SK-N-SH (cell line): ENCODE data around the gene COL15A1. TPM values are rescaled to one million over a fixed set of nuclear protein-coding genes. Genes with fewer than 3 reads are reported as not detected.

Experiments used
- CTCF ChIA-PET: fragments of 300-600, 350-600 bp; formaldehyde crosslinking; extraction: SDS; loops from one replicate; lab custom pipeline; 2021; lab: Yijun Ruan, JAX
- POLR2A ChIA-PET: fragments of 350-600 bp; sonication (Branson Sonifier 250); formaldehyde crosslinking; extraction: SDS; loops from one replicate; lab custom pipeline; 2020; ENCODE audit warnings: antibody characterized with exemption, inconsistent platforms; lab: Yijun Ruan, JAX
- DNase-seq: peaks from one replicate; pipeline ENCODE4 v3.0.0; 2012
- H2AFZ ChIP-seq: fragments of 200-600 bp; sonication (generic); 2 replicates; pipeline ENCODE4 v1.8.1; 2016; ENCODE audit warnings: antibody characterized with exemption, mild to moderate bottlenecking, low read depth
- H3F3A ChIP-seq: fragments of 200-600 bp; sonication (generic); replicated peaks from 2 replicates; pipeline ENCODE3; 2016; ENCODE audit warnings: antibody characterized with exemption, mild to moderate bottlenecking; ENCODE audit not compliant: insufficient read depth
- H3K27ac ChIP-seq, 2 experiments: fragments of 200-500 bp in 1 of 2; fragments of 200-600 bp in 1 of 2; sonication (Bioruptor generic) in 1 of 2; sonication (generic), shearing (Covaris generic) in 1 of 2; 2 replicates each; pipeline versions ENCODE4 v1.5.1 to v1.6.1; 2014 to 2016; ENCODE audit warnings: low read depth in 2 of 2, inconsistent platforms in 1 of 2, low read length in 1 of 2, mild to moderate bottlenecking in 1 of 2, mixed read lengths in 1 of 2
- H3K27me3 ChIP-seq: fragments of 200-600 bp; sonication (generic), shearing (Covaris generic); 2 replicates; pipeline ENCODE4 v1.6.1; 2016; ENCODE audit warnings: mixed run types; ENCODE audit not compliant: insufficient read depth
- H3K36me3 ChIP-seq, 2 experiments: fragments of 200-500 bp in 1 of 2; fragments of 200-600 bp in 1 of 2; sonication (Bioruptor generic) in 1 of 2; sonication (generic) in 1 of 2; replicated peaks in 1 of 2; 2 replicates each; pipeline versions ENCODE3 to v1.5.1; 2014 to 2016; ENCODE audit warnings: low read length in 1 of 2, mild to moderate bottlenecking in 1 of 2; ENCODE audit not compliant: insufficient read depth in 2 of 2, control insufficient read depth in 1 of 2
- H3K4me1 ChIP-seq, 2 experiments: fragments of 200-500 bp in 1 of 2; fragments of 200-600 bp in 1 of 2; sonication (Bioruptor generic) in 1 of 2; sonication (generic), shearing (Covaris generic) in 1 of 2; 2 replicates each; pipeline versions ENCODE4 v1.5.1 to v1.6.1; 2014 to 2016; ENCODE audit warnings: low read depth in 1 of 2, low read length in 1 of 2, mixed run types in 1 of 2; ENCODE audit not compliant: insufficient read depth in 2 of 2, control insufficient read depth in 1 of 2
- H3K4me2 ChIP-seq: fragments of 200-600 bp; sonication (generic), shearing (Covaris generic); 2 replicates; pipeline ENCODE4 v1.6.1; 2017; ENCODE audit warnings: mixed run types
- H3K4me3 ChIP-seq, 2 experiments: fragments of 200-500 bp in 1 of 2; fragments of 200-600 bp in 1 of 2; sonication (Bioruptor generic) in 1 of 2; sonication (generic), shearing (Covaris generic) in 1 of 2; 2 replicates each; pipeline versions ENCODE4 v1.5.1 to v1.8.1; 2014 to 2016; ENCODE audit warnings: low read depth in 2 of 2, inconsistent platforms in 1 of 2, low read length in 1 of 2, mild to moderate bottlenecking in 1 of 2, mixed read lengths in 1 of 2, moderate library complexity in 1 of 2
- H3K79me2 ChIP-seq: fragments of 200-600 bp; sonication (generic); 2 replicates; pipeline ENCODE4 v1.8.1; 2017; ENCODE audit warnings: mild to moderate bottlenecking; ENCODE audit not compliant: insufficient read depth
- H3K9ac ChIP-seq: fragments of 200-600 bp; sonication (generic); 2 replicates; pipeline ENCODE4 v1.6.1; 2017; ENCODE audit warnings: mixed run types
- H3K9me2 ChIP-seq: fragments of 200-600 bp; sonication (generic); 2 replicates; pipeline ENCODE4 v1.6.1; 2017; ENCODE audit warnings: mixed run types
- H3K9me3 ChIP-seq: fragments of 200-600 bp; sonication (generic); 2 replicates; pipeline ENCODE4 v1.6.1; 2017; ENCODE audit warnings: mixed run types, mild to moderate bottlenecking, moderate library complexity
- H4K20me1 ChIP-seq: fragments of 200-600 bp; sonication (generic); 2 replicates; pipeline ENCODE4 v1.6.1; 2017; ENCODE audit warnings: mild to moderate bottlenecking, mixed run types; ENCODE audit not compliant: insufficient read depth
- EP300 ChIP-seq, 2 experiments: IDR thresholded peaks; 2 replicates each; pipeline versions ENCODE4 v1.4.0 to v1.6.1; 2012; ENCODE audit warnings: borderline replicate concordance in 1 of 2, low read depth in 1 of 2, low read length in 1 of 2
- EZH2phosphoT487 ChIP-seq: fragments of 200-600 bp; sonication (generic); IDR thresholded peaks from 2 replicates; pipeline ENCODE4 v1.6.1; 2017; ENCODE audit warnings: low read depth, mixed run types, mild to moderate bottlenecking, antibody characterized with exemption, moderate library complexity, borderline replicate concordance
- FOXJ3 ChIP-seq: sonication (generic); formaldehyde crosslinking; IDR thresholded peaks from 2 replicates; pipeline ENCODE4 v1.5.1; 2020; ENCODE audit warnings: mild to moderate bottlenecking, missing genetic modification reagents
- GABPA ChIP-seq: IDR thresholded peaks from 2 replicates; pipeline ENCODE4 v1.4.0; 2012; ENCODE audit warnings: low read depth, mild to moderate bottlenecking
- GATA2 ChIP-seq: sonication (generic); formaldehyde crosslinking; IDR thresholded peaks from 2 replicates; pipeline ENCODE4 v1.5.0; 2020; ENCODE audit warnings: mild to moderate bottlenecking, missing genetic modification reagents
- MXI1 ChIP-seq: IDR thresholded peaks from 2 replicates; pipeline ENCODE4 v1.6.1; 2012; ENCODE audit warnings: mild to moderate bottlenecking, low read depth, low read length, improper control_type of control experiment
- NFIC ChIP-seq: IDR thresholded peaks from 2 replicates; pipeline ENCODE4 v1.4.0; 2012; ENCODE audit warnings: borderline replicate concordance
- NRF1 ChIP-seq: IDR thresholded peaks from 2 replicates; pipeline ENCODE4 v1.6.1; 2012; ENCODE audit warnings: low read depth, mild to moderate bottlenecking, low read length
- POLR2AphosphoS5 ChIP-seq: IDR thresholded peaks from 2 replicates; pipeline ENCODE4 v1.6.1; 2012; ENCODE audit warnings: low read depth, low read length
- RCOR1 ChIP-seq: fragments of 150-350 bp; IDR thresholded peaks from 2 replicates; pipeline ENCODE4 v1.6.1; 2017; ENCODE audit warnings: antibody characterized with exemption, low read length
- SIN3A ChIP-seq: IDR thresholded peaks from 2 replicates; pipeline ENCODE4 v1.6.1; 2012; ENCODE audit warnings: low read depth, mild to moderate bottlenecking, low read length, moderate library complexity, borderline replicate concordance
- SMC3 ChIP-seq: IDR thresholded peaks from 2 replicates; pipeline ENCODE4 v1.6.1; 2012; ENCODE audit warnings: low read depth, low read length, improper control_type of control experiment
- TAF1 ChIP-seq: IDR thresholded peaks from 2 replicates; pipeline ENCODE4 v1.6.1; 2012; ENCODE audit warnings: low read depth, mild to moderate bottlenecking, low read length, moderate library complexity, borderline replicate concordance
- TEAD4 ChIP-seq: IDR thresholded peaks from 2 replicates; pipeline ENCODE4 v1.4.0; 2012; ENCODE audit warnings: mild to moderate bottlenecking, borderline replicate concordance; ENCODE audit not compliant: insufficient read depth
- USF2 ChIP-seq: fragments of 150-350 bp; IDR thresholded peaks from 2 replicates; pipeline ENCODE4 v1.6.1; 2017; ENCODE audit warnings: antibody characterized with exemption, low read length, low read depth, borderline replicate concordance
- YY1 ChIP-seq: IDR thresholded peaks from 2 replicates; pipeline ENCODE4 v1.4.0; 2012; ENCODE audit warnings: low read depth, mild to moderate bottlenecking
- WGBS: methylation state at CpG from one replicate; pipeline ENCODE4 v1.1.6; 2017; ENCODE audit warnings: low lambda C conversion rate; 5-methylcytosine and 5-hydroxymethylcytosine counted together
- polyA plus RNA-seq, 3 experiments: library from polyadenylated mRNA; depleted of rRNA; stranded (reverse); fragments of >200 nt; gene quantifications; 2 replicates each; pipeline ENCODE4 v1.2.3, GENCODE V29; 2012
- TF ChIP-seq, protein P1 (sequence below): IDR thresholded peaks from 2 replicates; pipeline ENCODE4; 2012
- TF ChIP-seq, protein P2 (sequence below): IDR thresholded peaks from 2 replicates; pipeline ENCODE4 v1.4.0; 2012; ENCODE audit warnings: low read depth
- TF ChIP-seq, protein P3 (sequence below): IDR thresholded peaks from 2 replicates; pipeline ENCODE4 v1.4.0; 2012; ENCODE audit warnings: low read depth, borderline replicate concordance
- TF ChIP-seq, protein P4 (sequence below): IDR thresholded peaks from 2 replicates; pipeline ENCODE4 v1.4.0; 2012; ENCODE audit warnings: low read depth, borderline replicate concordance

Gene COL15A1
- polyA plus RNA-seq, 1 of the 3 experiments (the other 2 are of a cell fraction): 0.84 TPM

GRCh38 chr9:99020786-99021436 is 77.2 kb downstream of the COL15A1 start:
- Histone ChIP-seq H3K4me1 (peaks cover 0 to 13% of the 10 kb centered on the region in 2 experiments; a peak in 1 of 4 replicates), H3K4me2 (no peak overlapping the region), H3K27me3 (no peaks in the 10 kb centered on the region), H3K4me3 (no peak overlapping the region), H3F3A (peaks cover 20% of the 10 kb centered on the region), H3K9me3 (no peaks in the 10 kb centered on the region), H3K36me3 (no peaks in the 10 kb centered on the region), H3K79me2 (no peaks in the 10 kb centered on the region), H3K9ac (peak overlapping the region; percentile 54), H2AFZ (no peak overlapping the region), H4K20me1 (no peaks in the 10 kb centered on the region), H3K9me2 (no peaks in the 10 kb centered on the region), H3K27ac (peak overlapping the region in 1 of 2 experiments; percentile 91; a peak in 2 of 4 replicates)
- TF ChIP-seq FOXJ3 (no peak), GABPA (no peak), TAF1 (no peak), POLR2AphosphoS5 (no peak), GATA2 (CRISPR knock-in tag) (no peak), NFIC (no peak), YY1 (no peak), TEAD4 (no peak)
- TF ChIP-seq, protein P1, sequence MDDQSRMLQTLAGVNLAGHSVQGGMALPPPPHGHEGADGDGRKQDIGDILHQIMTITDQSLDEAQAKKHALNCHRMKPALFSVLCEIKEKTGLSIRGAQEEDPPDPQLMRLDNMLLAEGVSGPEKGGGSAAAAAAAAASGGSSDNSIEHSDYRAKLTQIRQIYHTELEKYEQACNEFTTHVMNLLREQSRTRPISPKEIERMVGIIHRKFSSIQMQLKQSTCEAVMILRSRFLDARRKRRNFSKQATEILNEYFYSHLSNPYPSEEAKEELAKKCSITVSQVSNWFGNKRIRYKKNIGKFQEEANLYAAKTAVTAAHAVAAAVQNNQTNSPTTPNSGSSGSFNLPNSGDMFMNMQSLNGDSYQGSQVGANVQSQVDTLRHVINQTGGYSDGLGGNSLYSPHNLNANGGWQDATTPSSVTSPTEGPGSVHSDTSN: no peak
- TF ChIP-seq, protein P2, sequence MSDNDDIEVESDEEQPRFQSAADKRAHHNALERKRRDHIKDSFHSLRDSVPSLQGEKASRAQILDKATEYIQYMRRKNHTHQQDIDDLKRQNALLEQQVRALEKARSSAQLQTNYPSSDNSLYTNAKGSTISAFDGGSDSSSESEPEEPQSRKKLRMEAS: no peak
- WGBS: 93% methylated on average over 5 of the region's 8 CpGs
- no peak for DNase-seq
- CTCF ChIA-PET: interaction anchor here (0.8 kb wide), 1 partner anchor 44 kb away, joined by 3 read pairs; no protein-coding TSS in a partner anchor
- POLR2A ChIA-PET: no interaction called here

DNA sequence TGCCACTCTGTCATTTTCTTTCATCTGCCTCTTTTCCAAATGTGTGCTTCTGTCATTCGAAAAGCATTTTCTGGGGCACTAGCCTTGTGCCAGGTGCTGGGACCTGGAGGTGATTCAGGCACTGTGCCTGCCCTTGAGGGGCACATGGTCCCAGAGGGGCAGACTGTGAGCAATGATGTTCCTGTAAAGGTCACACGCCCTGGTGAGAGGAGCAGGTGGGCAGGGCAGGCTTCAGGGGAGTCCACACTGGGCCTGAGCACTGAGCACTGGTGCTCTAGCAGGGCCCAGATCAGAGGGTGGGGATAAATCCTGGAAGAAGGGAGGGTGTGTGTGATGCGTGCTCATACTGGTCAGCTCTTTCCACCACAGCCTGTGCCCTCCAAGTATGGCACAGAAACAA is 77.8 kb downstream of the COL15A1 start:
- WGBS: 88% methylated on average over 2 of the region's 3 CpGs
- H2AFZ ChIP-seq: no peak overlapping the region
- no peak overlapping the region for H3K27ac ChIP-seq
- no peaks in the 10 kb centered on the region for H3K36me3 ChIP-seq
- ChIA-PET POLR2A (no interaction called here), CTCF (no interaction called here)
- H3K4me3 ChIP-seq: no peak overlapping the region
- H3K9me3 ChIP-seq: no peaks in the 10 kb centered on the region
- no peak for DNase-seq
- peaks cover 0 to 13% of the 10 kb centered on the region in 2 experiments; a peak in 1 of 4 replicates for H3K4me1 ChIP-seq
- no peak overlapping the region for H3K4me2 ChIP-seq
- H3K9me2 ChIP-seq: no peaks in the 10 kb centered on the region
- peaks cover 20% of the 10 kb centered on the region for H3F3A ChIP-seq
- H4K20me1 ChIP-seq: no peaks in the 10 kb centered on the region
- H3K9ac ChIP-seq: no peak overlapping the region
- no peaks in the 10 kb centered on the region for H3K27me3 ChIP-seq
- H3K79me2 ChIP-seq: no peaks in the 10 kb centered on the region
- no peak for TF ChIP-seq YY1
- TF ChIP-seq TEAD4: no peak
- TF ChIP-seq MXI1: no peak
- TF ChIP-seq EZH2phosphoT487: no peak
- no peak for TF ChIP-seq SIN3A
- no peak for TF ChIP-seq USF2
- no peak for TF ChIP-seq EP300 (IDR thresholded peaks at IDR 0.05; ENCODE audit: borderline replicate concordance in 1 of 2, low read depth in 1 of 2, low read length in 1 of 2)
- TF ChIP-seq NRF1: no peak
- TF ChIP-seq, protein P2: no peak
- no peak for TF ChIP-seq POLR2AphosphoS5
- TF ChIP-seq, protein P3, sequence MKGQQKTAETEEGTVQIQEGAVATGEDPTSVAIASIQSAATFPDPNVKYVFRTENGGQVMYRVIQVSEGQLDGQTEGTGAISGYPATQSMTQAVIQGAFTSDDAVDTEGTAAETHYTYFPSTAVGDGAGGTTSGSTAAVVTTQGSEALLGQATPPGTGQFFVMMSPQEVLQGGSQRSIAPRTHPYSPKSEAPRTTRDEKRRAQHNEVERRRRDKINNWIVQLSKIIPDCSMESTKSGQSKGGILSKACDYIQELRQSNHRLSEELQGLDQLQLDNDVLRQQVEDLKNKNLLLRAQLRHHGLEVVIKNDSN: no peak
- TF ChIP-seq, protein P4, sequence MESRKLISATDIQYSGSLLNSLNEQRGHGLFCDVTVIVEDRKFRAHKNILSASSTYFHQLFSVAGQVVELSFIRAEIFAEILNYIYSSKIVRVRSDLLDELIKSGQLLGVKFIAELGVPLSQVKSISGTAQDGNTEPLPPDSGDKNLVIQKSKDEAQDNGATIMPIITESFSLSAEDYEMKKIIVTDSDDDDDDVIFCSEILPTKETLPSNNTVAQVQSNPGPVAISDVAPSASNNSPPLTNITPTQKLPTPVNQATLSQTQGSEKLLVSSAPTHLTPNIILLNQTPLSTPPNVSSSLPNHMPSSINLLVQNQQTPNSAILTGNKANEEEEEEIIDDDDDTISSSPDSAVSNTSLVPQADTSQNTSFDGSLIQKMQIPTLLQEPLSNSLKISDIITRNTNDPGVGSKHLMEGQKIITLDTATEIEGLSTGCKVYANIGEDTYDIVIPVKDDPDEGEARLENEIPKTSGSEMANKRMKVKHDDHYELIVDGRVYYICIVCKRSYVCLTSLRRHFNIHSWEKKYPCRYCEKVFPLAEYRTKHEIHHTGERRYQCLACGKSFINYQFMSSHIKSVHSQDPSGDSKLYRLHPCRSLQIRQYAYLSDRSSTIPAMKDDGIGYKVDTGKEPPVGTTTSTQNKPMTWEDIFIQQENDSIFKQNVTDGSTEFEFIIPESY: no peak
- TF ChIP-seq RCOR1: no peak
- no peak for TF ChIP-seq SMC3
- TF ChIP-seq GATA2 (CRISPR knock-in tag): no peak
